GM21360 (cell line): Measurements from ENCODE around the gene RPL22L1.
"Not testable (repeated sequence)": the region's sequence is repeated elsewhere in the genome, so short reads cannot be mapped to it uniquely, and the experiment has no call there.

Source experiments
- ATAC-seq: cut with Tn5 transposase; IDR thresholded peaks from one replicate; pipeline ENCODE4 v1.9.1; 2021; ENCODE audit warnings: mild to moderate bottlenecking, moderate library complexity; ENCODE audit not compliant: unreplicated experiment

RPL22L1 gene

GRCh38 chr3:170869645-170870593, at the start of gene RPL22L1:
Gene RPL22L1, minus strand, starts transcription at chr3:170870195. Its CDS starts 28 bp downstream, at chr3:170870167.
- peak; percentile 99 for ATAC-seq

- no peak for ATAC-seq
These were observed 48.7 kb upstream of the RPL22L1 start for GRCh38 chr3:170918715-170919114.

- ATAC-seq, result no peak
These were observed 44.7 kb upstream of the RPL22L1 start for GRCh38 chr3:170914690-170915089.

GRCh38 chr3:170914212-170914611, 44.2 kb upstream of the RPL22L1 start:
- no peak for ATAC-seq

GRCh38 chr3:170911051-170911450, 41.1 kb upstream of the RPL22L1 start:
- no peak for ATAC-seq

GRCh38 chr3:170910542-170910941, 40.5 kb upstream of the RPL22L1 start:
- no peak for ATAC-seq

- ATAC-seq, result no peak
These were observed 39.3 kb upstream of the RPL22L1 start for GRCh38 chr3:170909129-170909903.

- ATAC-seq, result peak; percentile 81
These were observed 38.5 kb upstream of the RPL22L1 start, which contains the start of gene EIF5A2 for GRCh38 chr3:170908235-170909116. Gene EIF5A2, minus strand, starts transcription at chr3:170908637. Its CDS starts 831 bp downstream, at chr3:170907806.

GRCh38 chr3:170907637-170908234, 37.7 kb upstream of the RPL22L1 start:
- ATAC-seq, result no peak

- ATAC-seq, result no peak
These were observed 35.9 kb upstream of the RPL22L1 start for GRCh38 chr3:170905862-170906261.

- no peak for ATAC-seq
These were observed 33.1 kb upstream of the RPL22L1 start for GRCh38 chr3:170903123-170903522.

- ATAC-seq, result no peak
These were observed 29.5 kb upstream of the RPL22L1 start for GRCh38 chr3:170899455-170899854.

GRCh38 chr3:170897978-170898377, 28.0 kb upstream of the RPL22L1 start:
- ATAC-seq, result no peak

GRCh38 chr3:170897199-170897598, 27.2 kb upstream of the RPL22L1 start:
- not testable (repeated sequence) for ATAC-seq

- ATAC-seq, result no peak
These were observed 26.8 kb upstream of the RPL22L1 start for GRCh38 chr3:170896781-170897180.

GRCh38 chr3:170896333-170896732, 26.3 kb upstream of the RPL22L1 start:
- ATAC-seq, result not testable (repeated sequence)

GRCh38 chr3:170893895-170894294, 23.9 kb upstream of the RPL22L1 start:
- no peak for ATAC-seq

- ATAC-seq, result no peak
These were observed 19.6 kb upstream of the RPL22L1 start for GRCh38 chr3:170889630-170890029.

GRCh38 chr3:170889132-170889531, 19.1 kb upstream of the RPL22L1 start:
- ATAC-seq, result no peak
